Urinary bladder (tissue), 4 donors: ENCODE measurements around the gene INO80C. TPM values are rescaled to one million over a fixed set of nuclear protein-coding genes. Genes with fewer than 3 reads are reported as not detected.

Source experiments
- DNase-seq: peaks from one replicate; pipeline ENCODE4 v3.0.0-alpha.2; 2015; ENCODE audit errors: extremely low spot score
- H3K27ac ChIP-seq: one replicate; pipeline ENCODE4 v1.5.1; 2013; ENCODE audit warnings: low read depth, mild to moderate bottlenecking, moderate library complexity
- H3K36me3 ChIP-seq: one replicate; pipeline ENCODE4 v1.6.1; 2013; ENCODE audit warnings: mild to moderate bottlenecking, moderate library complexity; ENCODE audit not compliant: insufficient read depth
- H3K4me1 ChIP-seq: one replicate; pipeline ENCODE4 v1.6.1; 2013; ENCODE audit warnings: mild to moderate bottlenecking, moderate library complexity; ENCODE audit not compliant: insufficient read depth
- H3K4me3 ChIP-seq: one replicate; pipeline ENCODE4 v1.5.1; 2013; ENCODE audit warnings: low read depth, low read length
- WGBS: extraction: QIAGEN DNeasy Blood & Tissue Kit; methylation state at CpG from one replicate; pipeline ENCODE4 v1.1.7; 2013; 5-methylcytosine and 5-hydroxymethylcytosine counted together
- polyA plus RNA-seq: library from polyadenylated mRNA; stranded (reverse); fragments of 200-250 nt; gene quantifications from one replicate; pipeline ENCODE4 v1.2.3, GENCODE V29; 2013
- total RNA-seq: library from RNA; depleted of rRNA; stranded (reverse); fragments of >200 nt; gene quantifications from one replicate; pipeline ENCODE4 v1.2.3, GENCODE V29; 2014
- donor health status: healthy with polysubstance abuse.
- donor health status: healthy.

The INO80C gene
- total and polyA plus RNA-seq, 2 donors = 11.5 to 14.9 TPM

- Histone ChIP-seq H3K4me1 (no peaks in the 10 kb centered on the region), H3K4me3 (no peak overlapping the region), H3K27ac (no peak overlapping the region), H3K36me3 (no peaks in the 10 kb centered on the region)
- DNase-seq = no peak
- WGBS = 93% methylated on average over 2 of the region's 2 CpGs
Measured at GRCh38 chr18:35468711-35469110, 29.0 kb downstream of the INO80C start.

GRCh38 chr18:35467624-35468016 lies 30.1 kb downstream of the INO80C start:
- Histone ChIP-seq H3K27ac (no peak overlapping the region), H3K4me1 (no peaks in the 10 kb centered on the region)
- 64% methylated on average over 4 of the region's 4 CpGs for WGBS

DNA sequence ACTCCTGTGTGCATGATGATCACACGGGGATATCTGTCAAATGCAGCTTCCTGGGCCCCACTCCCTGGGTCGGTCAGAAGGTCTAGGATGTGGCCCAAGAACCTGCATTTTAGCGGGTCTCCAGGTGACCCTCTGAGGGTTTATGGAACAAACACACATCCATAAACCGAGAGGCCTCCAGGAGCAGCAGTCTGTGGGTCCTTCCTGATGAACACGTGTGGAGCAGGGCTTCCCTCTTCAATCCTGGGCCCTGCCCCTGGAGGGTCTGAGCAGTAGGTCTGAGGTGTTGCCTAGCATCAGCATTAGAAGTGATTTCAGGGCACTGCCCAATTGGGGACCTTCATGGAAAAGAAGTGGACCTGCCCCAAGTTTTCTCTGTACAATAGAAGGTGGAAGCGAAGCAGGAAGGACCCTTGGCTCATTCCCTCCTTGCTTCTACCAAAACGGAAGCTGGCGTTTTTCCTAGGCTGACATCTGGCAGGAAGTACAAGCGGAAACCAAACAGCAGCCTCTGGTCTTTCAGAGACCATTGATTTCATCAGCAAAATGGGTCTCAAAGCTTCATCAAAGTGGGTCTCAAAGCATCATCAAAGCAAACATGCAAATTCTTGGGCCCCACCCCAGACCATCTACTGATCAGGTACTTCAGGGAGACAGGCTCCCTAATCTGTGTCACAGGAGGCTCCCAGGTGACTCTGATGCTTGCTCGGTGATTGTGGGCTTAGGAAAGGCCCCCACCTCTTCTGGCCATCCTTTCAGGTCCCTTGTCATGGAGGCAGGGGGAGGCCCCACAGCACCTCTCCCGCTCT lies 30.7 kb downstream of the INO80C start:
- no peak overlapping the region for H3K27ac ChIP-seq
- no peaks in the 10 kb centered on the region for H3K4me1 ChIP-seq
- no peaks in the 10 kb centered on the region for H3K36me3 ChIP-seq
- 77% methylated on average over 11 of the region's 11 CpGs for WGBS
- DNase-seq = no peak
- H3K4me3 ChIP-seq = no peak overlapping the region

More at GRCh38 chr18:35467624-35468016, 30.1 kb downstream of the INO80C start:
- H3K4me3 ChIP-seq = no peak overlapping the region
- no peaks in the 10 kb centered on the region for H3K36me3 ChIP-seq
- no peak for DNase-seq

- H3K4me3 ChIP-seq = no peak overlapping the region
- DNase-seq = no peak
- H3K4me1 ChIP-seq = no peaks in the 10 kb centered on the region
- WGBS = 90% methylated on average over 6 of the region's 6 CpGs
- no peak overlapping the region for H3K27ac ChIP-seq
- no peaks in the 10 kb centered on the region for H3K36me3 ChIP-seq
Measured at GRCh38 chr18:35466334-35466733, 31.4 kb downstream of the INO80C start.

GRCh38 chr18:35465329-35465728 lies 32.4 kb downstream of the INO80C start:
- no peak for DNase-seq
- Histone ChIP-seq H3K4me3 (no peak overlapping the region), H3K4me1 (no peaks in the 10 kb centered on the region), H3K36me3 (no peaks in the 10 kb centered on the region), H3K27ac (no peak overlapping the region)
- whole genome bisulfite sequencing = 94% methylated on average over 1 of the region's 1 CpG

DNA sequence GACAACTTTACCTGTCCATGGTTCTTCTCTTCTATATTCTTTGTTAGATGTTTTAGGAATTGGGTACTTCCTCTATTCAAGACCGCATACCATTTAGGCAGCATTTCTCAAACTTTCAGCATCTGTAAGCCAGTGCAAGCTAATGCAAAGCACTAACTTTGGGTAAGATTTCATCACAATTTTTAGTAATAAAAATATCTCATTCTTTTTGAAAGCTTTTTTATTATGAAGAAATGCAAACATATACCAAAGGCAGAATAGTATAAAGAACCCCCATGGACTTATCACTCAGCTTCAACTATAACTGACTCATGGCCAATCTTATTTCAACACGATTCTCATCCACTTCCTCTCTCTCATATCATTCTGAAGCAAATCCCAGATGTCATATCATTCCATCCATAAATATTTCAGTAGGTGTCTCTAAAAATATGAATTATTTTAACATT lies 32.9 kb downstream of the INO80C start:
- Histone ChIP-seq H3K27ac (no peak overlapping the region), H3K4me1 (no peaks in the 10 kb centered on the region), H3K4me3 (no peak overlapping the region), H3K36me3 (no peaks in the 10 kb centered on the region)
- no peak for DNase-seq
- WGBS = 73% methylated on average over 2 of the region's 2 CpGs

DNA sequence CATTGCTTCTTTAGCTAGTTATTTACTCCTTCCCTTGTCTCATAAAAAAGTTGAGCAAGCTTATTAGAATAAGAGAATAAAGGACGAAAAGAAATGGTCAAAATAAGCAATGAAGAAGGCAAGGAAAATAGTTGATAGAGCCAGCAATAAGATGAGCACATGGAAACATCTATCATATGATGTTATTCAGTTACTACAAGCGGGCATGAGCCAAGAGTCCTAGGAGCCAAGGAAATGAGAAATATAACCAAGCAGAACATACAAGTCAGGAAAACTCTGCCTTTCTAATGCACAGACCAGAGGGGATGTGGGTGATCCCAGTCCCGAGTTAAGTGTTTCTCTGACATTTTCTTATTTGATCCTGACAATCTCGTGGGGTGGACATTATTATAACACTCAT lies 33.9 kb downstream of the INO80C start:
- WGBS = 79% methylated on average over 4 of the region's 4 CpGs
- Histone ChIP-seq H3K36me3 (no peaks in the 10 kb centered on the region), H3K27ac (no peak overlapping the region), H3K4me3 (no peak overlapping the region), H3K4me1 (no peaks in the 10 kb centered on the region)
- no peak for DNase-seq

- H3K4me1 ChIP-seq = no peaks in the 10 kb centered on the region
- no peak for DNase-seq
- H3K27ac ChIP-seq = no peak overlapping the region
- H3K36me3 ChIP-seq = no peaks in the 10 kb centered on the region
- WGBS = 63% methylated on average over 5 of the region's 5 CpGs
- H3K4me3 ChIP-seq = no peak overlapping the region
Measured at GRCh38 chr18:35463050-35463449, 34.7 kb downstream of the INO80C start.

- 28% methylated on average over 1 of the region's 1 CpG for WGBS
- H3K27ac ChIP-seq = no peak overlapping the region
- no peak overlapping the region for H3K4me3 ChIP-seq
- H3K36me3 ChIP-seq = no peaks in the 10 kb centered on the region
- H3K4me1 ChIP-seq = no peaks in the 10 kb centered on the region
- no peak for DNase-seq
Measured at GRCh38 chr18:35460736-35461161, 37.0 kb downstream of the INO80C start.

GRCh38 chr18:35459997-35460396 lies 37.8 kb downstream of the INO80C start:
- 95% methylated on average over 2 of the region's 2 CpGs for WGBS
- H3K27ac ChIP-seq = no peak overlapping the region
- no peak for DNase-seq
- H3K4me1 ChIP-seq = no peaks in the 10 kb centered on the region
- H3K36me3 ChIP-seq = no peaks in the 10 kb centered on the region
- no peak overlapping the region for H3K4me3 ChIP-seq

GRCh38 chr18:35458677-35459441 lies 38.9 kb downstream of the INO80C start:
- Histone ChIP-seq H3K4me1 (no peaks in the 10 kb centered on the region), H3K4me3 (no peak overlapping the region), H3K27ac (peak overlapping the region; percentile 41), H3K36me3 (no peaks in the 10 kb centered on the region)
- no peak for DNase-seq
- 67% methylated on average over 4 of the region's 4 CpGs for WGBS

DNA sequence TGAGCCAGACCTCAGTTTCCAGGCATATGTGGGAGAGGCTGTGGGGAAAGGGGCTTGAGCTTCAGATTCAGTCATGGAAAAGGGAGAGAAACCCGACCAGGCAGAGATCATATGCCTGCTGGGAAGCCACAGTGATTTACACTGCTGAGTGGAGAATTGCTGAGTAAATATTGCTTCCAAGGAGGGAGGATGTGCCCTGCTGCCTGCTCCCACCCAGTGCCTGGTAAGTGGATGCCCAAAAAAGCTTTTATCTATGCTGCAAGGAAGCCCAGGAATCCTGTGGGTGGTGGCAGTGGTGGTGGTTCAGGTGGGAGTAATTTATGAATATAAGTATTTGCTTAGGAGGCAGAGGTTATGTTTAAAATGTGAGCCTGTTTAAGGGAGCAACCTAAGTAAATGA lies 39.5 kb downstream of the INO80C start:
- H3K4me1 ChIP-seq = no peaks in the 10 kb centered on the region
- no peaks in the 10 kb centered on the region for H3K36me3 ChIP-seq
- no peak overlapping the region for H3K4me3 ChIP-seq
- no peak for DNase-seq
- 55% methylated on average over 1 of the region's 1 CpG for WGBS
- H3K27ac ChIP-seq = peak overlapping the region; percentile 41

GRCh38 chr18:35457140-35457704 lies 40.5 kb downstream of the INO80C start:
- Histone ChIP-seq H3K4me1 (no peaks in the 10 kb centered on the region), H3K27ac (no peak overlapping the region), H3K36me3 (no peaks in the 10 kb centered on the region), H3K4me3 (no peak overlapping the region)
- no peak for DNase-seq
- 79% methylated on average over 3 of the region's 3 CpGs for WGBS
